B cell (primary cell): ENCODE results near the gene FBXO48.

Experiments
- CTCF ChIP-seq: fragments of 200-600 bp; IDR thresholded peaks from one replicate; pipeline ENCODE4 v1.8.0; 2022; ENCODE audit warnings: antibody characterized with exemption, mild to moderate bottlenecking
- EZH2 ChIP-seq: IDR thresholded peaks from 2 replicates; pipeline ENCODE4 v1.6.1; 2012; ENCODE audit warnings: borderline replicate concordance, low read depth, mild to moderate bottlenecking, moderate library complexity, low read length; ENCODE audit not compliant: insufficient read depth, poor library complexity, severe bottlenecking

- TF ChIP-seq CTCF = no peak
- TF ChIP-seq EZH2 = no peak
Observed at GRCh38 chr2:68414876-68415275, 52.2 kb downstream of the FBXO48 start.
